Coronary artery (tissue), 2 donors: ENCODE results near the gene CTIF.
"Not testable (repeated sequence)": the region's sequence is repeated elsewhere in the genome, so short reads cannot be mapped to it uniquely, and the experiment has no call there.

ENCODE experiments used
- DNase-seq: peaks from one replicate; pipeline ENCODE4 v3.0.0-alpha.2; 2017; ENCODE audit warnings: low spot score
- H3K27ac ChIP-seq, 2 donors: fragments of 200-600 bp; sonication (generic); one replicate each; pipeline ENCODE4 v1.5.1; 2016 to 2019
- H3K4me3 ChIP-seq: fragments of 200-600 bp; sonication (generic); 2 replicates; pipeline ENCODE4 v1.5.1; 2016; ENCODE audit warnings: mild to moderate bottlenecking, moderate library complexity
- TF ChIP-seq, protein P1 (sequence below): fragments of 200-600 bp; sonication (generic); IDR thresholded peaks from one replicate; pipeline ENCODE4 v1.5.1; 2019; ENCODE audit warnings: antibody characterized with exemption

The CTIF gene

DNA sequence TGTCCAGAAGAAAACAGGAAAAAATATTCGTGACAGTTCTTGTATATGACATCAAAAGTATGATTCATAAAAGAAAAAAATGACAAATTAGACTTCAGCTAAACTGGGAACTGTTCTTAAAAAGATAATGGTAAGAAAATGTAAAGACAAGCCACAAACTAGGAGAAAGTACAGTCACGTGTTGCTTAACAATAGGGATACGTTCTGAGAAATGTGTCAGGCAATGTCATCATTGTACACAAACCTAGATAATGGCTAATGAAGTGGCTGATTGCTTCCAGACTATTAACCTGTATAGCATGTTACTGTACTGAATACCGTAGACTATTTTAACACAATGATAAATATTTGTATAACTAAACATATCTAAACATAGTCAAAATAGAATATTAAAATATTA is 35.9 kb upstream of the CTIF start:
- TF ChIP-seq, protein P1, sequence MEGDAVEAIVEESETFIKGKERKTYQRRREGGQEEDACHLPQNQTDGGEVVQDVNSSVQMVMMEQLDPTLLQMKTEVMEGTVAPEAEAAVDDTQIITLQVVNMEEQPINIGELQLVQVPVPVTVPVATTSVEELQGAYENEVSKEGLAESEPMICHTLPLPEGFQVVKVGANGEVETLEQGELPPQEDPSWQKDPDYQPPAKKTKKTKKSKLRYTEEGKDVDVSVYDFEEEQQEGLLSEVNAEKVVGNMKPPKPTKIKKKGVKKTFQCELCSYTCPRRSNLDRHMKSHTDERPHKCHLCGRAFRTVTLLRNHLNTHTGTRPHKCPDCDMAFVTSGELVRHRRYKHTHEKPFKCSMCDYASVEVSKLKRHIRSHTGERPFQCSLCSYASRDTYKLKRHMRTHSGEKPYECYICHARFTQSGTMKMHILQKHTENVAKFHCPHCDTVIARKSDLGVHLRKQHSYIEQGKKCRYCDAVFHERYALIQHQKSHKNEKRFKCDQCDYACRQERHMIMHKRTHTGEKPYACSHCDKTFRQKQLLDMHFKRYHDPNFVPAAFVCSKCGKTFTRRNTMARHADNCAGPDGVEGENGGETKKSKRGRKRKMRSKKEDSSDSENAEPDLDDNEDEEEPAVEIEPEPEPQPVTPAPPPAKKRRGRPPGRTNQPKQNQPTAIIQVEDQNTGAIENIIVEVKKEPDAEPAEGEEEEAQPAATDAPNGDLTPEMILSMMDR, result no peak
- DNase-seq, result no peak
- Histone ChIP-seq H3K4me3 (no peak overlapping the region), H3K27ac (no peak overlapping the region)

DNA sequence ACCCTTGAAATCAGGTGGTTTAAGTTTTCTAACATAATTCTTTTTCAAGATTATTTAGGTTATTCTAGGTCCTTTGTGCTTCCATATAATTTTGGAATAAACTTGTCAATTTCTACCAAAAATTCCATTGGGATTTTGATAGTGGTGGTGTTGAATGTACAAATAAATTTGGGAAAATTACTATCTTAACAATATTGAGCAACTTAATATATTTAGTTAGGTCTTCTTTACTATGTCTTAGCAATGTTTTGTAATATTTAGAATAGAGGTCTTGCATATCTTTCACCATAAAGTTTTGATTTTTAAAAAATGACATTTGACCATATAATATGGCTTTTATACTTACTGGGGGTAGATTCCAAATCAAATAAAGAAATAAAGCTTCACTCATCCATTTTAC is 34.0 kb upstream of the CTIF start:
- no peak for DNase-seq
- H3K27ac ChIP-seq, result no peak overlapping the region
- TF ChIP-seq, protein P1, result no peak
- no peak overlapping the region for H3K4me3 ChIP-seq

DNA sequence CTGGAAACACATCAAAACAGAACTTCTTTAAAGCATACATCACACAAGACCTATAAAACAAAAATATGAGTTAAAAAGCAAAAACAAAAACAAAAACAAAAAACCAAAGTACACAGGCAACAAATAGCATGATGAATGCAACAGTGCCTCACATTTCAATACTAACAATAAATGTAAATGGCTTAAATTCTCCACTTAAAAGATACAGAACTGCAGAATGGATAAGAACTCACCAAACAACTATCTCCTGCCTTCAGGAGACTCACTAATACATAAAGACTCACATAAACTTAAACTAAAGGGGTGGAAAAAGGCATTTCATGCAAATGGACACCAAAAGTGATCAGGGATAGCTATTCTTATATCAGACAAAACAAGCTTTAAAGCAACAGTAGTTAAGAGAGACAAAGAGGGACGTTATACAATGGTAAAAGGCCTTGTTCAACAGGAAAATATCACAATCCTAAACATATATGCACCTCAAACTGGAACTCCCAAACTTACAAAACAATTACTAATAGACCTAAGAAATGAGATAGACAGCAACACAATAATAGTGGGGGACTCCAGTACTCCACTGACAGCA is 31.8 kb upstream of the CTIF start:
- not testable (repeated sequence) for DNase-seq, H3K4me3 ChIP-seq, H3K27ac ChIP-seq

DNA sequence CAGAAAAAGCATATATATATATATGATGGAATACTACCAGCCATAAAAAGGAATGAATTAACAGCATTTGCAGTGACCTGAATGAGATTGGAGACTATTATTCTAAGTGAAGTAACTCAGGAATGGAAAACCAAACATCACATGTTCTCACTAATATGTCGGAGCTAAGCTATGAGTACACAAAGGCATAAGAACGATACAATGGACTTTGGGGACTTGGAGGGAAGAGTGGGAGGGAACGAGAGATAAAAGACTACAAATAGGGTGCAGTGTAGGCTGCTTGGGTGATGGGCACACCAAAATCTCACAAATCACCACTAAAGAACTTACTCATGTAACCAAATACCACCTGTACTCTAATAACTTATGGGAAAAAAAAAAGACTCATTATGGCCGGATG is 26.3 kb upstream of the CTIF start:
- not testable (repeated sequence) for H3K4me3 ChIP-seq, DNase-seq, H3K27ac ChIP-seq

DNA sequence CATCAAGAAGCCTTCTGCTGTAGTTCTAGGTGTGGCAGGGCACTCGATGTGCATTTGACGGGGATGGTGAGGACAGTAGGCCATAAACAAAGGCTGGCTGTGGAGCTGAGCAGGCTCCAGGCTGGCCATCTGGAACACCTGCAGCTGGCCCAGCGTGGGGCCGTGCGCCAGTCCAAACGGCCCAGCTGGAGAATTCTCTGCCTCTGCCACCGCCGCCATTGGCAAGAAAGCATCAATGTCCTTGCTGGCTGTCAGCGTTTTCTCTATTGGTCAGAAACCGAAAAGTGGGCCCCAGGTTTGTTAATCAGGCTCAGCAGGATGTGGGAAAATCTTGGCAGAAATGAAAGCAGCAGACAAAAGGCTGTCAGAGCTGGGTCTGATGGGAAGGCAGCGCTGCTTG is 24.0 kb upstream of the CTIF start:
- no peak overlapping the region for H3K27ac ChIP-seq
- H3K4me3 ChIP-seq, result no peak overlapping the region
- TF ChIP-seq, protein P1, result no peak
- no peak for DNase-seq

DNA sequence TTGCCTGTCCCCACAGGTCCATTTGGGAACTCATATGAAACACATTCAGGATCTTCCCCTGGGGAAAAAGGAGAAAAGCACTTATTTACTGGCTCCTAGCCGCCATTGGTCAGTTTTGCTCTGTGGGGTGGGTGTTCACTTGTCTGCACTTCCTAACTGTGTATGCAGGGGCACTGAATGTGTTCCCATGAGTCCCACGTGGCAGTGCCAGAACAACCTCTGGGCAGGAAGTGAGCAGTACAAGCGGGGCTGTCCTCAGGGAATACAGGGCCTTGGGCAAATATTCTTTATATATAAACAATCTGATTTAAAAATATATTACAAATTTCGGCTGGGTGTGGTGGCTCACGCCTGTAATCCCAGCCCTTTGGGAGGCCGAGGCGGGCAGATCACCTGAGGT is 21.8 kb upstream of the CTIF start:
- no peak overlapping the region for H3K27ac ChIP-seq
- TF ChIP-seq, protein P1, result no peak
- no peak for DNase-seq
- H3K4me3 ChIP-seq, result no peak overlapping the region

DNA sequence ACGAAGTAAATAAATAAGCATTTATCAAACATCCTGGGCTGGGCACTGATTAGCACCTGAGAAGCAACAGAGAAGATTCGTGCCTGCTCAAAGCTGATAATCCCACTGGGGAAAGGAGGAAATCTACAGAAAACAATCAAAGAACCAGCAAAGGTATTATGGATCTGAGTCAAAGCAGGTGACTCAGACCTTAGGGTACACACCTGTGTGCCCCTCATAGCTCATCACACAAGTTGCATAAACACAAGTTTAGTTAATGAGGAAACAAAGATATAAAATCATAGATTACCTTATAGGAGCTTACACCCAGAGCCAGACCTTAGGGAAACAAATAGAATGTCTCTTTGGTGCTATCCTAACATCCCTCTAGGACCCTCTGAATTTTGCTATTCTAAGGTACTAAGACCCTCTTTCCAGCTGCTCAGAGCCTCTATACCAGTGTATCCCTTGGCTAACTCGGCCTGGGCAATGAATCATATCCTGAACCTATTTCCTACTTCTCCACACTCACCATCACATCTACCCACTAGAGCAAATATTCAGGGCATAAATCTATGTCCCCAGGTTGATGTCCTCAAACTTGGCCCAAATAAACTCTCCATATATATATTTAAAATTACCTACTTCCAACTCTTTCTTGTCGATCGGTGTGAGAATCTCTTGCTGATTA is 19.3 kb upstream of the CTIF start:
- TF ChIP-seq, protein P1, result no peak
- no peak overlapping the region for H3K27ac ChIP-seq
- no peak overlapping the region for H3K4me3 ChIP-seq
- DNase-seq, result no peak

DNA sequence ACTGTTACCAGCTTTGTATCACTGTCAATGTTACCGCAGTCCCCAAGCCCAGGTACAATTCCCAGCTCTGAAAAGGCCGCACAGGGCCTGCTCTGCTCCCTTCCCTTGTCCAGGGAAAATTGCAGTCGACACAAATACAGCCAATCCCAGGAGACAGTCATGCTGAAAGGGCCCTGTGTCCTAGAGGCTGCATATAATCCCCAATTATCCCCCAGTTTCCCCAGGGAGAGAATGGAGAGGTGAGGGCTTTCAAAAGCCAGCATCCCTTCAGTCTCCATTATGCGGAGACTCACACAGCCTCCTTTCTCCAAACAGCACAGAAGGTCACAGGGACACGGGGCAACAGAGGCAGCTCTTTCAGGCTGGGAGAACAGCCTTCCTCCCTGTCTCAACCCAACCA is 17.1 kb upstream of the CTIF start:
- H3K27ac ChIP-seq, result no peak overlapping the region
- TF ChIP-seq, protein P1, result no peak
- DNase-seq, result no peak

More for the DNA sequence above, 17.1 kb upstream of the CTIF start:
- H3K4me3 ChIP-seq, result no peak overlapping the region
